ENCODE measurements around the gene PRELID2. TPM values are rescaled to one million over a fixed set of nuclear protein-coding genes. Genes with fewer than 3 reads are reported as not detected.

Gene PRELID2
- polyA plus RNA-seq, 1 of the 3 experiments (the other 2 are of a cell fraction) = 5.3 TPM

- Histone ChIP-seq H3K36me3 (replicated peaks in 1 of 2; ENCODE audit: control insufficient read depth in 1 of 2, insufficient read depth in 2 of 2, low read length in 1 of 2) (no peaks in the 10 kb centered on the region), H3K9me3 (no peaks in the 10 kb centered on the region), H3K79me2 (ENCODE audit: insufficient read depth) (no peaks in the 10 kb centered on the region), H3K9ac (no peak overlapping the region), H3K4me3 (ENCODE audit: low read depth in 2 of 2, low read length in 1 of 2) (no peak overlapping the region; a peak in 1 of 4 replicates), H4K20me1 (ENCODE audit: insufficient read depth) (no peaks in the 10 kb centered on the region), H3K4me2 (no peak overlapping the region), H3K9me2 (no peaks in the 10 kb centered on the region), H3K4me1 (ENCODE audit: control insufficient read depth in 1 of 2, insufficient read depth in 2 of 2, low read depth in 1 of 2, low read length in 1 of 2) (peaks cover 0 to 16% of the 10 kb centered on the region in 2 experiments; a peak in 3 of 4 replicates), H3K27me3 (ENCODE audit: insufficient read depth) (no peaks in the 10 kb centered on the region), H3F3A (replicated peaks; ENCODE audit: insufficient read depth) (peaks cover 4% of the 10 kb centered on the region), H2AFZ (ENCODE audit: low read depth) (peak overlapping the region; percentile 48; the same call in 1 of the 2 replicates), H3K27ac (ENCODE audit: low read depth in 2 of 2, low read length in 1 of 2) (no peak overlapping the region)
- ChIA-PET POLR2A (no interaction called here), CTCF (no interaction called here)
- TF ChIP-seq TAF1 (IDR thresholded peaks at IDR 0.05; ENCODE audit: borderline replicate concordance, low read depth, low read length) (no peak), TEAD4 (IDR thresholded peaks at IDR 0.05; ENCODE audit: borderline replicate concordance, insufficient read depth) (no peak), ZBTB33 (IDR thresholded peaks at IDR 0.05; ENCODE audit: borderline replicate concordance, low read depth) (no peak), GATA2 (CRISPR knock-in tag; IDR thresholded peaks at IDR 0.05) (no peak)
- 84% methylated on average over 4 of the region's 4 CpGs for WGBS (ENCODE audit: low lambda C conversion rate)
- DNase-seq = no peak
Measured at GRCh38 chr5:145858959-145859358, 23.8 kb upstream of the PRELID2 start.

- Histone ChIP-seq H3K27me3 (ENCODE audit: insufficient read depth) (no peaks in the 10 kb centered on the region), H2AFZ (ENCODE audit: low read depth) (no peak overlapping the region), H3K79me2 (ENCODE audit: insufficient read depth) (no peaks in the 10 kb centered on the region), H3K36me3 (replicated peaks in 1 of 2; ENCODE audit: control insufficient read depth in 1 of 2, insufficient read depth in 2 of 2, low read length in 1 of 2) (no peaks in the 10 kb centered on the region), H3K9ac (no peak overlapping the region), H3K4me2 (no peak overlapping the region), H4K20me1 (ENCODE audit: insufficient read depth) (no peaks in the 10 kb centered on the region), H3K4me1 (ENCODE audit: control insufficient read depth in 1 of 2, insufficient read depth in 2 of 2, low read depth in 1 of 2, low read length in 1 of 2) (peaks cover 0 to 16% of the 10 kb centered on the region in 2 experiments; a peak in 3 of 4 replicates), H3F3A (replicated peaks; ENCODE audit: insufficient read depth) (peaks cover 4% of the 10 kb centered on the region), H3K27ac (ENCODE audit: low read depth in 2 of 2, low read length in 1 of 2) (no peak overlapping the region), H3K9me3 (no peaks in the 10 kb centered on the region), H3K9me2 (no peaks in the 10 kb centered on the region), H3K4me3 (ENCODE audit: low read depth in 2 of 2, low read length in 1 of 2) (no peak overlapping the region)
- no peak for TF ChIP-seq GABPA (IDR thresholded peaks at IDR 0.05; ENCODE audit: low read depth)
- no peak for TF ChIP-seq RAD21 (IDR thresholded peaks at IDR 0.05; ENCODE audit: low read length)
- no peak for TF ChIP-seq MAX (IDR thresholded peaks at IDR 0.05; ENCODE audit: low read depth)
- TF ChIP-seq USF1 (IDR thresholded peaks at IDR 0.05; ENCODE audit: borderline replicate concordance, low read depth) = no peak
- no peak for TF ChIP-seq ELF1 (IDR thresholded peaks at IDR 0.05)
- no peak for TF ChIP-seq RXRA (IDR thresholded peaks at IDR 0.05; ENCODE audit: borderline replicate concordance, low read depth)
- TF ChIP-seq PBX3 (IDR thresholded peaks at IDR 0.05) = no peak
- no peak for TF ChIP-seq CTCF (IDR thresholded peaks at IDR 0.05)
- no peak for TF ChIP-seq MEF2A (IDR thresholded peaks at IDR 0.05; ENCODE audit: borderline replicate concordance, low read depth)
- no peak for TF ChIP-seq IRF3 (IDR thresholded peaks at IDR 0.05; ENCODE audit: low read depth, low read length)
- TF ChIP-seq RFX5 (IDR thresholded peaks at IDR 0.05; ENCODE audit: low read length) = no peak
- no peak for TF ChIP-seq TEAD4 (IDR thresholded peaks at IDR 0.05; ENCODE audit: borderline replicate concordance, insufficient read depth)
- no peak for TF ChIP-seq EP300 (IDR thresholded peaks at IDR 0.05; ENCODE audit: borderline replicate concordance in 1 of 2, low read depth in 1 of 2, low read length in 1 of 2)
- ChIA-PET POLR2A (no interaction called here), CTCF (interaction anchor here (0.9 to 1.2 kb wide), 2 partner anchors 175 to 193 kb away, joined by 3 to 4 read pairs; no protein-coding TSS in a partner anchor)
- no peak for DNase-seq
- WGBS (ENCODE audit: low lambda C conversion rate) = 90% methylated on average over 20 of the region's 25 CpGs
Measured at GRCh38 chr5:145856285-145856818, 21.2 kb upstream of the PRELID2 start.

Measured in SK-N-SH (cell line).